RPMI8226 (cell line): ENCODE results near the gene TMEM50B.
"Not testable (repeated sequence)": the region's sequence is repeated elsewhere in the genome, so short reads cannot be mapped to it uniquely, and the experiment has no call there.

Source experiments
- DNase-seq: peaks from one replicate; pipeline ENCODE4 v3.0.0-alpha.2; 2015

TMEM50B gene

GRCh38 chr21:33479679-33480480, at the start of gene TMEM50B:
Gene TMEM50B, minus strand, starts transcription at chr21:33479974. Its CDS starts 11,089 bp downstream, at chr21:33468885.
- DNase-seq: peak; percentile 98

GRCh38 chr21:33522953-33523349, 43.2 kb upstream of the TMEM50B start:
- no peak for DNase-seq

- DNase-seq: no peak
These were observed 42.7 kb upstream of the TMEM50B start for GRCh38 chr21:33522297-33522952.

- no peak for DNase-seq
These were observed 39.1 kb upstream of the TMEM50B start for GRCh38 chr21:33518899-33519298.

GRCh38 chr21:33514229-33514628, 34.5 kb upstream of the TMEM50B start:
- no peak for DNase-seq

GRCh38 chr21:33512481-33512880, 32.7 kb upstream of the TMEM50B start:
- no peak for DNase-seq

GRCh38 chr21:33511639-33512038, 31.9 kb upstream of the TMEM50B start:
- DNase-seq: no peak

GRCh38 chr21:33510826-33511225, 31.1 kb upstream of the TMEM50B start:
- DNase-seq: no peak

GRCh38 chr21:33507003-33507402, 27.2 kb upstream of the TMEM50B start:
- not testable (repeated sequence) for DNase-seq

- DNase-seq: no peak
These were observed 26.1 kb upstream of the TMEM50B start for GRCh38 chr21:33505833-33506232.

- DNase-seq: peak; percentile 32
These were observed 16.6 kb upstream of the TMEM50B start for GRCh38 chr21:33496345-33496744.

GRCh38 chr21:33495743-33496142, 16.0 kb upstream of the TMEM50B start:
- DNase-seq: peak; percentile 12

GRCh38 chr21:33493756-33494155, 14.0 kb upstream of the TMEM50B start:
- no peak for DNase-seq

- DNase-seq: peak; percentile 33
These were observed 12.8 kb upstream of the TMEM50B start for GRCh38 chr21:33492571-33492970.

- DNase-seq: peak; percentile 96
These were observed 11.8 kb upstream of the TMEM50B start, which contains the start of gene DNAJC28 for GRCh38 chr21:33491373-33492102. Gene DNAJC28, minus strand, starts transcription at chr21:33491716. Its CDS starts 2,323 bp downstream, at chr21:33489393.

GRCh38 chr21:33490991-33491372, 11.2 kb upstream of the TMEM50B start:
- peak; percentile 37 for DNase-seq

GRCh38 chr21:33488936-33489335, 9.2 kb upstream of the TMEM50B start:
- no peak for DNase-seq

- no peak for DNase-seq
These were observed 8.2 kb upstream of the TMEM50B start for GRCh38 chr21:33487996-33488395.

GRCh38 chr21:33481314-33481943, 1.7 kb upstream of the TMEM50B start:
- DNase-seq: no peak

GRCh38 chr21:33480481-33481103, 818 bp upstream of the TMEM50B start:
- no peak for DNase-seq

- DNase-seq: peak; percentile 67
These were observed 667 bp downstream of the TMEM50B start for GRCh38 chr21:33478935-33479678.

GRCh38 chr21:33478182-33478581, 1.6 kb downstream of the TMEM50B start:
- DNase-seq: no peak
